ENCODE results near the gene PDE4D.

PDE4D gene

GRCh38 chr5:59178071-59178470 lies 715.5 kb downstream of the PDE4D start:
- no peak for DNase-seq (ENCODE audit: low read depth, low spot score)

GRCh38 chr5:59177644-59178043 lies 715.9 kb downstream of the PDE4D start:
- DNase-seq (ENCODE audit: low read depth, low spot score), result no peak

- DNase-seq (ENCODE audit: low read depth, low spot score), result no peak
Observed at GRCh38 chr5:59174248-59174844, 719.2 kb downstream of the PDE4D start.

GRCh38 chr5:59173578-59173977 lies 719.9 kb downstream of the PDE4D start:
- no peak for DNase-seq (ENCODE audit: low read depth, low spot score)

GRCh38 chr5:59171131-59171530 lies 722.4 kb downstream of the PDE4D start:
- DNase-seq (ENCODE audit: low read depth, low spot score), result no peak

GRCh38 chr5:59169768-59170150 lies 723.8 kb downstream of the PDE4D start:
- no peak for DNase-seq (ENCODE audit: low read depth, low spot score)

- no peak for DNase-seq (ENCODE audit: low read depth, low spot score)
Observed at GRCh38 chr5:59169081-59169767, 724.3 kb downstream of the PDE4D start.

- DNase-seq (ENCODE audit: low read depth, low spot score), result no peak
Observed at GRCh38 chr5:59168067-59168466, 725.5 kb downstream of the PDE4D start.

GRCh38 chr5:59164041-59164830 lies 729.3 kb downstream of the PDE4D start:
- DNase-seq (ENCODE audit: low read depth, low spot score), result no peak

GRCh38 chr5:59161221-59162105 lies 732.1 kb downstream of the PDE4D start:
- DNase-seq (ENCODE audit: low read depth, low spot score), result no peak

- no peak for DNase-seq (ENCODE audit: low read depth, low spot score)
Observed at GRCh38 chr5:59158637-59159391, 734.7 kb downstream of the PDE4D start.

GRCh38 chr5:59158165-59158564 lies 735.4 kb downstream of the PDE4D start:
- DNase-seq (ENCODE audit: low read depth, low spot score), result no peak

- DNase-seq (ENCODE audit: low read depth, low spot score), result no peak
Observed at GRCh38 chr5:59157068-59157467, 736.5 kb downstream of the PDE4D start.

- no peak for DNase-seq (ENCODE audit: low read depth, low spot score)
Observed at GRCh38 chr5:59152701-59153245, 740.8 kb downstream of the PDE4D start.

GRCh38 chr5:59151162-59151889 lies 742.2 kb downstream of the PDE4D start:
- no peak for DNase-seq (ENCODE audit: low read depth, low spot score)

GRCh38 chr5:59149827-59150226 lies 743.7 kb downstream of the PDE4D start:
- no peak for DNase-seq (ENCODE audit: low read depth, low spot score)

GRCh38 chr5:59149271-59149670 lies 744.3 kb downstream of the PDE4D start:
- DNase-seq (ENCODE audit: low read depth, low spot score), result no peak

- no peak for DNase-seq (ENCODE audit: low read depth, low spot score)
Observed at GRCh38 chr5:59146729-59147128, 746.8 kb downstream of the PDE4D start.

- DNase-seq (ENCODE audit: low read depth, low spot score), result no peak
Observed at GRCh38 chr5:59143926-59144333, 749.6 kb downstream of the PDE4D start.

GRCh38 chr5:59142927-59143326 lies 750.6 kb downstream of the PDE4D start:
- no peak for DNase-seq (ENCODE audit: low read depth, low spot score)
